ENCODE data around the gene RABGAP1L. TPM values are rescaled to one million over a fixed set of nuclear protein-coding genes. Genes with fewer than 3 reads are reported as not detected.

Gene RABGAP1L
- total RNA-seq, 1 experiment from 2014 or later: 76.9 TPM

- TF ChIP-seq ATF6 (CRISPR knock-in tag; IDR thresholded peaks at IDR 0.05) (no peak), JUN (CRISPR knock-in tag; IDR thresholded peaks at IDR 0.05) (no peak), ZNF138 (CRISPR knock-in tag; conservative IDR thresholded peaks at IDR 0.05) (no peak), RELA (CRISPR knock-in tag; IDR thresholded peaks at IDR 0.05; ENCODE audit: borderline replicate concordance) (no peak), IRF1 (CRISPR knock-in tag; IDR thresholded peaks at IDR 0.05) (no peak), GABPB1 (CRISPR knock-in tag; IDR thresholded peaks at IDR 0.05) (no peak), ARID4B (CRISPR knock-in tag; IDR thresholded peaks at IDR 0.05; ENCODE audit: borderline replicate concordance) (no peak), CREM (CRISPR knock-in tag; IDR thresholded peaks at IDR 0.05) (no peak), ZNF317 (CRISPR knock-in tag; IDR thresholded peaks at IDR 0.05; ENCODE audit: borderline replicate concordance, low read depth) (no peak), ZBTB21 (CRISPR knock-in tag; IDR thresholded peaks at IDR 0.05; ENCODE audit: borderline replicate concordance) (no peak)
These were observed 310.4 kb downstream of the RABGAP1L start (continued) for GRCh38 chr1:174469687-174470086.

- no peak for DNase-seq (ENCODE audit: low spot score)
- ChIA-PET CTCF (no interaction called here), POLR2A (no interaction called here)
- H3K4me1 Mint-ChIP-seq: no peaks in the 10 kb centered on the region
- no peaks in the 10 kb centered on the region for H3K9me3 Mint-ChIP-seq
- ATAC-seq: no peak
- no peaks in the 10 kb centered on the region for H3K27me3 Mint-ChIP-seq (ENCODE audit: low read depth)
- no peak overlapping the region for H3K27ac Mint-ChIP-seq
- no peak overlapping the region for H3K4me3 Mint-ChIP-seq
- H3K36me3 Mint-ChIP-seq: no peaks in the 10 kb centered on the region
- TF ChIP-seq HMGXB4 (CRISPR knock-in tag; IDR thresholded peaks at IDR 0.05): no peak
- no peak for TF ChIP-seq ERG (CRISPR knock-in tag; IDR thresholded peaks at IDR 0.05)
- TF ChIP-seq NFATC4 (CRISPR knock-in tag; IDR thresholded peaks at IDR 0.05): no peak
- no peak for TF ChIP-seq SMAD3 (CRISPR knock-in tag; IDR thresholded peaks at IDR 0.05; ENCODE audit: borderline replicate concordance)
- TF ChIP-seq ZBTB43 (CRISPR knock-in tag; IDR thresholded peaks at IDR 0.05): no peak
- no peak for TF ChIP-seq FOXJ3 (CRISPR knock-in tag; IDR thresholded peaks at IDR 0.05; ENCODE audit: borderline replicate concordance)
- TF ChIP-seq ZSCAN18 (CRISPR knock-in tag; IDR thresholded peaks at IDR 0.05): no peak
- no peak for TF ChIP-seq USF1 (CRISPR knock-in tag; IDR thresholded peaks at IDR 0.05)
- TF ChIP-seq CREB1 (CRISPR knock-in tag; IDR thresholded peaks at IDR 0.05): no peak
These were observed 320.0 kb downstream of the RABGAP1L start for GRCh38 chr1:174479281-174479680.
